Cardiac fibroblast (primary cell): ENCODE data around the gene CDC42SE2.

Experiments used
- DNase-seq, 2 donors: peaks; one replicate each; pipeline versions ENCODE4 v3.0.0 to v3.0.0-alpha.2; 2010; ENCODE audit warnings: low read depth in 2 of 2
- H3K4me3 ChIP-seq, 2 donors: replicated peaks in 1 of 2; 1 replicate in 1 of 2; 2 replicates in 1 of 2; pipeline ENCODE4 v1.5.1; 2011; ENCODE audit warnings: low read depth in 2 of 2, low read length in 2 of 2, mild to moderate bottlenecking in 2 of 2, moderate library complexity in 1 of 2
- CTCF ChIP-seq: IDR thresholded peaks from one replicate; pipeline ENCODE4 v1.5.1; 2011; ENCODE audit warnings: low read depth, mild to moderate bottlenecking, low read length, inconsistent platforms

CDC42SE2 gene

GRCh38 chr5:131426011-131426410 lies 162.2 kb downstream of the CDC42SE2 start:
- no peak overlapping the region for H3K4me3 ChIP-seq
- DNase-seq = no peak
- no peak for TF ChIP-seq CTCF

- DNase-seq = peak; percentile 8 to 60
- no peak for TF ChIP-seq CTCF
- H3K4me3 ChIP-seq = no peak overlapping the region
Measured at GRCh38 chr5:131430794-131431193, 166.9 kb downstream of the CDC42SE2 start.

- no peak overlapping the region for H3K4me3 ChIP-seq
- no peak for DNase-seq
- no peak for TF ChIP-seq CTCF
Measured at GRCh38 chr5:131431794-131432193, 167.9 kb downstream of the CDC42SE2 start.

GRCh38 chr5:131433109-131433508 lies 169.3 kb downstream of the CDC42SE2 start:
- TF ChIP-seq CTCF = no peak
- no peak for DNase-seq
- no peak overlapping the region for H3K4me3 ChIP-seq

GRCh38 chr5:131436081-131436480 lies 172.2 kb downstream of the CDC42SE2 start:
- no peak for DNase-seq
- TF ChIP-seq CTCF = no peak
- H3K4me3 ChIP-seq = no peak overlapping the region

- no peak overlapping the region for H3K4me3 ChIP-seq
- no peak for DNase-seq
- TF ChIP-seq CTCF = no peak
Measured at GRCh38 chr5:131441184-131441583, 177.3 kb downstream of the CDC42SE2 start.
